Globus pallidus (tissue), 1 donor: Measurements from ENCODE around the gene CKM.
"Not testable (repeated sequence)": the region's sequence is repeated elsewhere in the genome, so short reads cannot be mapped to it uniquely, and the experiment has no call there.

Source experiments
- DNase-seq: peaks from one replicate; pipeline ENCODE4 v3.0.0-alpha.2; 2015; ENCODE audit warnings: low spot score

Gene CKM

DNA sequence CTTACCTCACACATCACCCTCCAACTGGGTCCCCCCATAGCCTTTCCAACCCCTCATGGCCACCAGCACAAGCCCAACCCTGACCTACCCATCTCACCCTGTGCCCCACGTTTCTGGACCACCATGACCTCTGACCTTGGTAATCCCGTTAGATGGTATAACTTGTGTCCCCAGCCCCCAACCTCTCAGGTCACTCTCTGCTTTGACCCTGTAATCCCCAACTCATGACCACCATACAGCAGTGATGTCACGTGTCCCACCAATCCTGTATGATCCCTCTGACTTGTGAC is 26.4 kb upstream of the CKM start:
- DNase-seq = no peak

DNA sequence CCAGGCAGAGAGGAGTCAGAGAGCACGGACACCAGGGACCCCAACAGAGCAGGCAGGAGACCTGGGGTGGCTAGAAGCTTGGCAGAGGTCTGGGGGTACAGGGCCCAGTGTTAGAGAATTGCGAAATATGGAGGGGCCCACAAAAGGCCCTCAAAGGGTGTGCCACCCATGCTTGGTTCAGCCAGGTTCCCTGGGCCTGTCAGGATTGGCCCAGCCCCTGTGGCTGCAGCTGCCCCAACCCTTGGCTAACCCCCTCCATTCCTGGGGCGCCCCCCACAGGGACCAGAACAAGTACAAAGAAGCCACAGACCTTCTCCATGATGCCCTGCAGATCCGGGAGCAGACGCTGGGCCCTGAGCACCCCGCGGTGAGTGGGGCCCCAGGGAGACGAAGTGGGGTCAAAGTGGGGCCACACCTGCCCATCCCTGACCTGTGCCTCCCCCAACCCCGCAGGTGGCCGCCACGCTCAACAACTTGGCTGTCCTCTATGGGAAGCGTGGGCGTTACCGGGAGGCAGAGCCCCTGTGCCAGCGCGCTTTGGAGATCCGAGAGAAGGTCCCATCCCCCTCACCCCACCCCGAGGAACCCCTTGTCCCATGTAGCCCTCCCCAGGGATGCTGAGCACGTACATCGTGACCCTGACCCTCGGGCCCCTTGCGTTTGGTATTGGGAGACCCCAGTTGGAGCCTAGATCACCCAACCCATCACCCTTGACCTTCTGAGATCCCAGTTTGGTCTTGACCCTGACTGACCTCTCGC is 25.9 kb upstream of the CKM start:
- DNase-seq = no peak

DNA sequence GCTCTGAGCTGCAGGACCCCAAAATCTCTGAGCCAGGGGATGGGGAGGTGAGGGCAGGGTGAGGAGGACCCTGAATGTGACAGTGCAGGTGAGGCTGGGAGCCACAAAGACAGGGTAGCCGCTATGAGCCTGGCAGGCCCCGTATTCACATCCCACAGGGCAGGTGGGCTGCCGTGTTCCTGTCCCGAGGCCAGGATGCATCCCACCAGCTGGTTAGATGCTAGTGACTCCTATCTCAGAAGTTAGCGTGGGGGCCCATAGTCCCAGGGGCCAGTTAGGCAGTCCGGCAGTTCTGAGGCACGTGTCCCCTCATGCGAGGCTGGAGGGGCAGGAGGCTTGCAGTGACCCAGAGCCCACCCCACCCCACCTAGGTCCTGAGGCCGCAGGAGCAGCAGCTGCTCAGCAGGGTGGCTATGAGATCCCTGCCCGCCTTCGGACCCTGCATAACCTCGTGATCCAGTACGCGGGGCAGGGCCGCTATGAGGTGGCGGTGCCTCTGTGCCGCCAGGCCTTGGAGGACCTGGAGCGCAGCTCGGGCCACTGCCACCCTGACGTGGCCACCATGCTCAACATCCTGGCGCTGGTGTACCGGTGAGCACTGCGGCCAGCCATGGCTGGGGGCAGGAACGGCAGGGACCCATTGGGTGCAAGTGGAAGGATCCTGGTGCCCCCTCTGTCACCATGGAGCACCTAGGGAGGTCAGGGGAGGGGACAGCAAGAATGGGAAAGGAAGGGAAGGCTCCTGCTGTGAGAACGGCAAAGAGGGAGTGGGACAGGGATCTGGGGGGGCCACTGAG is 25.1 kb upstream of the CKM start:
- DNase-seq = no peak

DNA sequence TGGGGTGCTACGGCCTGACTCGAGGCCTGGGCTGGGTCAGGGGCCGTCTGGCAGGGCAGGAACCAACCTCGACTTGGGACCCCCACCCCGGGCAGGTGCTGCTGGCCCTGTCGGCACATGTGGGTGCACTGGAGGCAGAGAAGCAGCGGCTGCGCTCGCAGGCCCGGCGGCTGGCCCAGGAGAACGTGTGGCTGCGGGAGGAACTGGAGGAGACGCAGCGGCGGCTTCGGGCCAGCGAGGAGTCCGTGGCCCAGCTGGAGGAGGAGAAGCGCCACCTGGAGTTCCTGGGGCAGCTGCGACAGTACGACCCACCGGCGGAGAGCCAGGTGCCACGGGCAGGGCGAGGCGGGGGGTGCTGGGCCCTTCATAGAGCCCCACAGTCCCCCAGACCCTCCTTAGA is 23.8 kb upstream of the CKM start:
- DNase-seq = no peak

DNA sequence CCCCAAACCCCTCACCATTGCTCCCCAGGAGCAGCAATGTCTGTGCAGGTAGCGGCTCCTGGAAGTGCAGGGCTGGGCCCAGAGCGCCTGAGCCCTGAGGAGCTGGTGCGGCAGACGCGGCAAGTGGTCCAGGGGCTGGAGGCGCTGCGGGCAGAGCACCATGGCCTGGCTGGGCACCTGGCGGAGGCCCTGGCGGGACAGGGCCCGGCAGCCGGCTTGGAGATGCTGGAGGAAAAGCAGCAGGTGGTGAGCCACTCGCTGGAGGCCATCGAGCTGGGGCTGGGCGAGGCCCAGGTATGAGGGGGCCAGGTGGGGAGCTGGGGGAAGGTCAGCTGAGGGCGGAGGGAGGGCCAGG is 22.8 kb upstream of the CKM start:
- no peak for DNase-seq

DNA sequence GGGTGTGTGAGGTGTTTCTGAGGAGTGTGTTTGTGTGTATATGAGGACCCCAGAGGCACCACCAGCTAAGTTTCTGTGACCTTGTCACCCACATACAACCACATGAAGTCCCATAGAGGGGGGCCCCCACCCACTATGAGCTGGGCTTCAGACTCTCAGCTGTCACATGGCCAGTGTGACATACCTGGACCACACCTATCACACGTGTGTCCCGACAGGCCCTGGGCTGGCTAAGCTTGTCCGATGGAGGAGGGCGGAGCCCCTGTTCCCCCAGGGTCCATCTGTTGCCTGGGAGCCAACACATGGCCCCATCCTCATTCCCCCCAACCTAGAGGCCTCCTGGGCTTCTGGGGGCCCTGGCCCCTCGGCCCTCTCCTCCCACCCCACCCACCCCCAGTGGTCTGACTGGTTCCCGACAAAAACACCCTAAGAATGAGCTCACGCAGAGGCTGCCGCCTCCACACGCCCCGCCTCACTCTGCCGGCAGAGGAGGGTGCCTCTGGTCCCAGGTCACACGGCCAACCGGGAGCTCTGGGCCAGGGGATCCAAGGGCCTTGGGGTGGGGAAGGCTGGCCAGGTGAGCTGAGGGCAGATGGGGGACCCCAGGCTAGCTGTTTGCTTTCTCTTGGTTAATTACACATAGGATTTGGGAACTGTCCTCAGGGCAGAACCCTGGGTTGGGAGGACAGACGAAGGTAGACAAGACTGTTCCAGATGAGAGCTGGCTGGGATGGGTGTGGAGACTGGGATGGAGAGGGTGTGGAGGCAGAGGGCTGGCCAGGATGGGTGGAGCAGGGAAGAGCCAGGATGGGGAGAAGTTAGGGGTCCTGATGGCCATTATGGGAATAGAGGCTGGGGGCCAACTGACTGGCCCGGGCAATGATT is 22.2 kb upstream of the CKM start:
- no peak for DNase-seq

DNA sequence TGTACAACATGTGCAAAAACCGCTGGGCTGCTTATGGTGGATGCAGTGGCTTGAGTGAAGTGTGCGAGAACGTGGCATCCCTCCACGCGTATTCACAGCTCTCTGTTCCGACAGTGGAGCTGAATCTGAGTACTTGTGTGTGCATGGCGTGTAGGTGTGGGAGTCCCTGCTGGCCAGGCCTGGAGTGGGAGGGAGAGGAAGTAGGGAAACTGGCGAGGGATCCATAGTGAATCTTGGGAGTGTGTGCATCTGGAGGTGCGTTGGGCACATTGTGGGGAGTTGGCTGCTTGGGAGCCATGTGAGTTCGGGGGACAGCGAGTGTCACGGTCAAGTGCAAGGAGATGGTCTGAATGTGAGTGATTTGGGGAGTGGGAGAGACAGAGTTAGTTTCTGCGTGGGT is 20.2 kb upstream of the CKM start:
- no peak for DNase-seq

DNA sequence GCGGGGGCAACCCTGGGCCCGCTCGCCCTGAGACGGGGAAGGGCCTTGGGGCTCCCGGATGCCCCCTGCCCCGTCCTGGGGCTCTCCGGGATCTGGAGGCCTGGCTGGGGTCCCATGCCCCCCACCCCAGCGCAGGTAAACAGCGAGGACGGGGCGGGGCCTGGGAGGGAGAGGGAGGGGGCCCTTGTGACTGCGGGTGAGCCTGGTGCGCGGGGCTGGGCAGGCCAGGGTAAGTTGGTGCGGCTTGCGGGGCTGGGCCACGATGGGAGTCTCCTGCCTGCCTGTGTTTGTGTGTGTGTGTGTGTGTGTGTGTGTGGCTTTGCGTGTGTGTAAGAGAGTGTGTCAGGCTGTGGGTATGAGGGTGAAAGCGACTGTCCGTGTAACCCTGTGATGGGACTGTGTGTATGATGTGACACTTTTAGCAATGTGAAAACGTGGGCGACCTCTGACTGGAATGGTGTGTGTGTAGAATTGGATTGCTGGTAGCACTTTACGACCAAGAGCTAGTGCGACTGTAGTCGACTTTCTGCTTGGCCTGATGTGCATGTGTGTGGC is 18.3 kb upstream of the CKM start:
- DNase-seq = no peak

DNA sequence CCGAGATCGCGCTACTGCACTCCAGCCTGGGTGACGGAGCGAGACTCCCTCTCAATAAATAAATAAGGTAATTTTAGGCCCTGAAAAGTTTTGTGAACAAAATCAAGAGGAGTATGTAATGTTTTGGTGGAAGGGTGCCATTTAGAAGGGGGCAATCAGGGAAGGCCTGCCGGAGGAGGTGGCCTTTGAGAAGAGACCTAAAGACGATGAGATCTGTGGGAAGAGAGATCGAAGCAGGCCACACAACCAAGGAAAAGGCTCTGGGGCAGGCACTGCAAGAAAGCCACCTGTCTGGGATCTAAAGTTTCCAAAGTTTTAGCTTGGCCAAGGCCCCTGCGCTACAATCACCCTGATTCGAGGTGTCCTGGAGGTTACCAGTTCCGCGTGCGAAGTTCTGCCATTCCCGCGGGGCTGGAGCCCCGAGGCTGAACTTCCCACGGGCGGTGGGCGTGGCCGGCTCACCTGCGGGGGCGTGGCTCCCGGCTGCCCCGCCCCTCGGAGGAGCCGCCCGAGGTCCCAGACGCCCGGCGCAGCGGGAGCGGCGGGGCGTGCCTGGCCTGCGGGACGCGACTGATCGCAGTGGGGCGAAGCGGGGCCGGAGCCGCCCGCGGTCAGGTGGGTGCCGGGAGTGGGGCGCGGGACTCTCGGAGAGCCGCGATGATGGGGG is 17.7 kb upstream of the CKM start, which contains the start of gene KLC3:
Gene KLC3, plus strand, starts transcription at position 519 of the 667 bp plus-strand sequence. CDS start 4,792 bp downstream, outside the sequence.
- no peak for DNase-seq

DNA sequence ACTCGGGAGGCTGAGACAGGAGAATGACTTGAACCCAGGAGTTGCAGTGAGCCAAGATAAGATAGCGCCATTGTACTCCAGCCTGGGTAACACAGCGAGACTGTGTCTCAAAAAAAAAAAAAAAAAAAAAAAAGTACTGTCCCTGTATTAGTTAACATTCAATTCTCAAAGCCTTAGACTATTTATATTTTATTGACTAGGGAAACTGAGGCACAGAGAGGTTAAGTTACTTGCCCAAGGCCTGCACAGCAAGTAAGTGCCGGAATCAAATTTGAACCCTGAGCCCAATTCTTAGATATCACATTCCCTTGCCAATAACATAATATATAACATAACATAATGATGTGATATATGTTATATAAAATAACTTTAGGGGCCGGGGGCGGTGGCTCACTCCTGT is 17.0 kb upstream of the CKM start:
- no peak for DNase-seq

DNA sequence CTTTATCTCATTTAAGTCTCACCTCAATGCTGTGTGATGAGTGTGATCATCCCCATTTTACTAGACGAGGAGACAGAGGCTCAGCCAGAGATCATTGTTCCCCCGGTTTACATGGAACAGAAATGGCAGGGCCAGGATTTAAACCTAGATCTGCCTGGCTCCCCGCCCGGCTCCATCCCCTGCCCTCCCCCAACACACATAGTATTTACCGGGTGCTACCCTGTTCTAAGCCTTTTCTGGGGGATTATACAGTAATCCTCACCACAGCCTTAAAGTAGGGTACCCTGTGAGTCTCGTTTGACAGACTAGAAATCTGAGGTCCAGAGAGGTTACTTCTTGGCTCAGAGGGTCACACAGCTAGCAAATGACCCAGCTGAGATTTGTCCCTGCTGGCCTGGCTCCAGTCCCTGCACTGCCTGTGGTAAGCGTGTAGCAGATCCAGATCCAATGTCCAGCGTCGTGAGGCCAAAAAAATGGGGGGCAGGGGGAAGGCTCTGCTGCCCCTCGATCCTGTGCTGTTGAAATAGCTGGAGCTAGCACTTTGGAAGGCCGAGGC is 14.1 kb upstream of the CKM start:
- no peak for DNase-seq

DNA sequence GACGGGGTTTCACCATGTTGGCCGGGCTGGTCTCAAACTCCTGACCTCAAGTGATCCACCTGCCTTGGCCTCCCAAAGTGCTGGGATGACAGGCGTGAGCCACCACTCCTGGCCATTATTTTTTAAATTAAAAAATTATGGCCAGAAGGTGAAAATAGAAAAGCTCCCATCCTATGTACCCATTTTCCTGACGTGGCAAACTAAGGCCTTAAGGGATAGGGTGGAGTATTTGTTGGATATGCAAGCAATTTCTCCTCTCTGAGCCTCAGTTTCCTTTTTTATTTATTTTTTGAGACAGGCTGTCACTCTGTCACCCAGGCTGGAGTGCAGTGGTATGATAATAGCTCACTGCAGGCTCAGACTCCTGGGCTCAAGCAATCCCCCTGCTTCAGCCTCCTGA is 12.2 kb upstream of the CKM start:
- not testable (repeated sequence) for DNase-seq

DNA sequence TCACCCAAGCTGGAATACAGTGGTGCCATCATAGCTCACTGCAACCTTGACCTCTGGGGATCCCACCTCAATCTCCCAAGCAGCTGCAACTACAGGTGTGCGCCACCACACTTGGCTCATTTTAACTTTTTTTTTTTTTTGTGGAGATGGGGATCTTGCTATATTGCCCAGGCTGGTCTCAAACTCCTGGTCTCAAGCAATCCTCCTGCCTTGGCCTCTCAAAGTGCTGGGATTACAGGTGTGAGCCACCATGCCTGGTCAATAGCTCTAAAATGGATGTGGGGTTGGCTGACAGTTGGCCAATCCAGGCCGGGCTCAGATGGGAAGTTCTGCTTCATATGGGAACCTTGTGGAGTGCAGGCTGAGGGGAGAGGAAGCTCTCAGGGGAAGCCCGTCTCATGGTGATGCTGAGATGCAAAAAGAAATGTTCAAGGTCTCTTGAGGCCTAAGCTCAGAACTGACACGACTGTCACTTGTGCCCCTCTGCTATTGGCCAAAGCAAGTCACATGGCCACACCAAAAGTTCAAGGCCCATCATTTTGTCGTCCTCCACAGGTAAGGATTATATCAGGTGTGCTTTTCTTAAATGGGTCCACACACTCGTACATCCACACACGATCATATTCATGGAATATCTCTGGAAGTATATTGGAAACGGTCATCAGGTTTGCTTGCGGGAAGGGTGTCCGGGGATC is 11.1 kb upstream of the CKM start:
- no peak for DNase-seq

DNA sequence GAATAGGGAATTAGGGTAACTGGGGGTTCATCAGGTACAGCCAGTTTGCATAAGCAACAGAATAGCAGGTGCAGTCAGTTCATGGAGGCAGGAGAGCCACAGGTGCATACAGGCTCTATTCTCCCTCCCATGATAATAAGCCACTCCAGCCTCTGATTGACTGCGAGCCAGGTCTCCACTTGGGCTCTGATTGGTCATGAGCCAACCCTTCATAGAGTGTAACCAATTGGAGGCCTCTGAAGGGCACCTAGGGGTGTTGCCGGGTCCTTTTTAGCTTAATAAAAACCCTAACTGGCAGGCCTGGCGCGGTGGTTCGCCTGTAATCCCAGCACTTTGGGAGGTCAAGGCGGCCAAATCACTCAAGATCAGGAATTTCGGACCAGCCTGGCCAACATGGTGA is 8.7 kb upstream of the CKM start:
- DNase-seq = no peak

DNA sequence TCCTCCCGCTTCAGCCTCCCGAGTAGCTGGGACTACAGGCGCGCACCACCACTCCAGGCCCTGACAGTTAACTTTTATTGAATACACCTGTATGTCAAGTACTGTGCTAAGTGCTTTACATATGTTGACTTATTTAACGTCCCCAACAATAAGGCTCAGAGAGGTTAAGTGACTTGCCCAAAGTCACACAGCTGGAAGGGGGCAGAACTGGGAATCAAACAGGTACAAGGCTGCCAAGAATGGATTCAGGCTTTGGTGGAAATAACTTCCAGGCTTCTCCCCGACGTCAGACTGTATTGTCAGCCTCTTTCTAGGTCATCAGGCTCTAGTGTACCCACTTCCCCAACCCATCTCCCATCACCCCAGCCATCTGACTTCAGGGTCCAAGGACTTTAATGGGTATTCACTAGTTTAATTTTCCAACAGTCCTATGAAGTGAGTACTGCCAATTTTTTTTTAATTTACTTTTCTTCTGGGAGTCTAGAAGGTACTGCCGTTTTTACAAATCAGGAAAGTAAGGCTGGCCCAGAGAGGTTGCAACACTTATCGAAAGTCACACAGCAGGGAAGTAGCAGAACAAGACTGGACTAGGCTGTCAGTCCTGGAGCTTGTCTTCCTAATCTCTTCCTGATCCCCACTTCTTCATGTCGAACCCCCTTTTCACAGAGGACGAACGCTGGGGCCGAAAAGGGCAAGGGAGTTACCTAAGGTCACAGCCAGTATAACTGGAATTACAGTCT is 4.9 kb upstream of the CKM start:
- DNase-seq = no peak

DNA sequence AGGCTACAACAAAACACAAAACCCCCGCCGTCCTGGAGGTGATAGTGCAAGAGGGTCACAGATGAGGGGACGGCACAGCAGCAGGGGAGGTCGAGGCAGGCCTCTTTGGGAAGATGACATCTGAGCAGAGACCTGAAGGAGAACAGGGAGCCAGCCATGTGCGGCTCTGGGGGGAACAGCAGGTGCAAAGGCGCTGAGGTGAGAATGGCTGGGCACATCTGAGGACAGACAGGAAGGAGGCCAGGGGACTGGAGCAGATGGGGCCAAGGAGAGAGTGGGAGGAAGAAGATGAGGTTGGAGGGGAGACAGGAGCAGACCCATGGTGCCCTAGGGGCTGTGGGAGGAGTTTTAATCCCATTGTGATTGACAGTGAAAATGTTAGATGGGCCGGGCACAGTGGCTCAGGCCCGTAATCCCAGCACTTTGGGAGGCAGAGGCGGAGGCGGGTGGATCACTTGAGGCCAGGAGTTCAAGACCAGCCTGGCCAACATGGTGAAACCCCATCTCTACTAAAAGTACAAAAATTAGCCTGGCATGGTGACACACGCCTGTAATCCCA is 1.8 kb upstream of the CKM start:
- no peak for DNase-seq

DNA sequence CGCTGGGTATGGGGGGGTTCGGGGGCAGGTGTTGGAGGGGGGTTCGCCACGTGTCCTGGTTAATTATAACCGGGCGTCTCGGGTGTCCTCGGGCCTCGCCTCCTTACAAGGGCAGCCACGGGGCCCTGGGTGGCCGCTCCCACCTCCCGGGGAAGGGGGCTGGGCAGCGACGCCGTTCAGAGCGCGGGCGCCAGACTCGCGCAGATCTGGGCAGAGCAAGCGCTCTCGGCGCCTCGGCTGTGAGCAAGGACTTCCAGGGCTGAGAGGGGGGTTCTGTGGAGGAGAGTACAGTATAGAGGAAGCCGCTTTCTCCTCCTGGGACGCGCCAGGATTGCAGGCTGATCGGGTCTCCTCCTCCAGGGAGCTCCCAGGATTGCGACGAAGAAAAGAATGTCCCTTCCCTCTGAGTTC is 1.0 kb upstream of the CKM start:
- no peak for DNase-seq

DNA sequence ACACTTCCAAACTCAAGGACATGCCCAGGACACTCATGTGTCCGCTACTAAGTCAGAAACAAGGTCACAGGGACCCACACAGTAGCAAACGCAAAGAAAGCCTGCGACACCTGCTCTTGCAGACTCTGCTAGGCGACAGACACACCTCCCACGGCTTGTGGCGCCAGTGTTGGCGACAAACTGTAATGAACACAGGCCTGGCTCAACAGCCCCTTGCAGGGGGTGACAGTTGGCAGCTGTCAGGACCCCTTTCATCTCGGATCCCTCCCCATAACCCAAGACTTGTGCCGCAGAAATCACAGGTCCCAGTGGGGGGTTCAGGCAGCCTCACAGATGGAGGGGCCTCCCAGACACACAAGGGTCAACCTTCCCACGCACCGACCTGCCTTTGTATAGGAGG is 364 bp downstream of the CKM start:
- DNase-seq = no peak

DNA sequence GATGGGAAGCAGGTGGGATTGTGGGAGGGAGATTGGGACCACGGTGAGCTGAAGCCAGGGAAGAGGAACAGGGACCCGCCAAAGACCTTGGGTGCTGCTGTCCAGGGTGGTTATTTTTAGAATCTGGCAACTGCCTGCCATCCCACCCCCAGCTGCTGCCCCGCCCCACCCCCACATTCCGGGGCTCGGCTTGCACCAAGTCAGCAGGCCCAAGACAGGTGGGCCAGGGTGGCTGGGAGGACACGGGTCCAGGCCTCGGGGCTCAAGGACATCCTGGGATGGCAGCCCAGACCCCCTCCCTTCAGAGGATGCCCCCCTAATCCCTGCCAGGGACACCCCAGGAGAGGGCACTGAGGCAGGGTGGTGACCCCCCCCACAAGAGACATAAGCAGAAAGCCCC is 827 bp downstream of the CKM start:
- DNase-seq = no peak
